ENCODE measurements around the gene UMOD. TPM values are rescaled to one million over a fixed set of nuclear protein-coding genes. Genes with fewer than 3 reads are reported as not detected.

Gene UMOD
- total and polyA plus RNA-seq, 9 of the 15 experiments (the other 6 are each of a cell fraction or from before 2014, with no cell fraction given) = not detected

GRCh38 chr16:20401066-20401465 lies 48.6 kb upstream of the UMOD start:
- no peak overlapping the region for H3K4me3 ChIP-seq
- TF ChIP-seq CSDE1 (IDR thresholded peaks at IDR 0.05) = no peak
- no peak for TF ChIP-seq SIN3A (IDR thresholded peaks at IDR 0.05; ENCODE audit: borderline replicate concordance in 2 of 2, control insufficient read depth in 1 of 2, low read depth in 2 of 2, low read length in 2 of 2)
- no peak for TF ChIP-seq MLX (CRISPR knock-in tag; conservative IDR thresholded peaks at IDR 0.05)
- no peak for TF ChIP-seq TCF7 (IDR thresholded peaks at IDR 0.05; ENCODE audit: borderline replicate concordance)
- no peak for TF ChIP-seq KLF10 (CRISPR knock-in tag; IDR thresholded peaks at IDR 0.05)
- no peak for TF ChIP-seq MXD1 (CRISPR knock-in tag; IDR thresholded peaks at IDR 0.05; ENCODE audit: borderline replicate concordance, poor library complexity, severe bottlenecking)
- TF ChIP-seq RFX5 (IDR thresholded peaks at IDR 0.05; ENCODE audit: low read depth, low read length) = no peak
- in situ Hi-C loops (cut with MboI) (no loop called here), intact Hi-C loops (cut with micrococcal nuclease) (no loop called here)
- 0% methylated on average over 2 of the region's 2 CpGs for WGBS (ENCODE audit: insufficient coverage, low coverage, missing lambda C conversion rate)
- H3K4me2 ChIP-seq (ENCODE audit: insufficient read depth, low read length) = no peak overlapping the region
- H3K27ac ChIP-seq (ENCODE audit: extremely low read depth, low read depth, low read length) = no peak overlapping the region
- no TSS peak for BruUV-seq (replicated peaks)
- no peak overlapping the region for H3K9ac ChIP-seq (ENCODE audit: insufficient read depth in 1 of 2, low read depth in 2 of 2, low read length in 2 of 2)
- no peak overlapping the region for H2AFZ ChIP-seq (ENCODE audit: low read depth, low read length)
- H4K20me1 ChIP-seq (replicated peaks; ENCODE audit: control insufficient read depth, insufficient read depth, low read length) = peaks cover 4% of the 10 kb centered on the region; the same call in 1 of the 2 replicates
- H3K27me3 ChIP-seq (ENCODE audit: control insufficient read depth in 2 of 2, insufficient read depth in 2 of 2, low read length in 2 of 2) = peaks cover 0 to 36% of the 10 kb centered on the region in 2 experiments; a peak in 3 of 5 replicates
- ATAC-seq (no peak), FAIRE-seq (no peak), DNase-seq (ENCODE audit: extremely low read depth in 1 of 4, low spot score in 3 of 4) (no peak)
- no peaks in the 10 kb centered on the region for H3K9me3 ChIP-seq (replicated peaks; ENCODE audit: control insufficient read depth, insufficient read depth, low read depth, low read length)
- CTCF ChIA-PET (ENCODE audit: low intra/inter-chr PET ratio) = no interaction called here
- H3K36me3 ChIP-seq (ENCODE audit: control insufficient read depth, insufficient read depth, low read length) = no peaks in the 10 kb centered on the region
- POLR2A ChIA-PET = no interaction called here
- H3K4me1 ChIP-seq (replicated peaks in 1 of 2; ENCODE audit: control insufficient read depth in 2 of 2, insufficient read depth in 2 of 2, low read length in 2 of 2) = no peaks in the 10 kb centered on the region
- H3K79me2 ChIP-seq (ENCODE audit: control insufficient read depth, insufficient read depth, low read length) = no peaks in the 10 kb centered on the region
- H3K9me1 ChIP-seq (ENCODE audit: control insufficient read depth, insufficient read depth, low read length) = no peaks in the 10 kb centered on the region
